HCT116 (cell line): ENCODE results near the gene HOXA7. TPM values are rescaled to one million over a fixed set of nuclear protein-coding genes. Genes with fewer than 3 reads are reported as not detected.

Experiments used
- ATAC-seq: fragments of 200-7000 bp; cut with Tn5 transposase; 2 replicates; pipeline ENCODE4 v1.9.1; 2020; ENCODE audit warnings: mild to moderate bottlenecking, moderate library complexity
- BruUV-seq: library from RNA; stranded (reverse); fragments of 400-500 nt; replicated peaks from 2 replicates; lab custom pipeline; 2021; lab: Mats Ljungman, UMichigan
- CTCF ChIA-PET: fragments of 300-600 bp; sonication (Branson Sonifier 250); formaldehyde crosslinking; loops from one replicate; lab custom pipeline; 2021; ENCODE audit warnings: antibody characterized with exemption; lab: Charles Lee
- POLR2A ChIA-PET: fragments of 300-600, 350-600 bp; sonication (Branson Sonifier 250); formaldehyde crosslinking; loops from one replicate; lab custom pipeline; 2021; ENCODE audit warnings: antibody characterized with exemption; lab: Charles Lee
- RAD21 ChIA-PET, 2 experiments: fragments of 300-600 bp; sonication (Branson Sonifier 250); formaldehyde crosslinking; loops; one replicate each; lab custom pipeline; 2023; ENCODE audit warnings: low total read pairs in 2 of 2; ENCODE audit not compliant: uncharacterized antibody in 2 of 2, unreplicated experiment in 2 of 2, low non-redundant PET in 1 of 2; lab: Charles Lee
- DNase-seq: peaks from one replicate; pipeline ENCODE4 v3.0.0-alpha.2; 2010; ENCODE audit warnings: low read depth, low spot score
- H2AFZ ChIP-seq: fragments of 200-600 bp; shearing (Covaris generic), sonication (generic); 2 replicates; pipeline ENCODE4 v1.6.1; 2017; ENCODE audit warnings: low read depth, mixed run types, mixed read lengths, antibody characterized with exemption, low read length; ENCODE audit not compliant: poor library complexity, severe bottlenecking
- H3K27ac ChIP-seq: 2 replicates; pipeline ENCODE4 v1.5.1; 2012; ENCODE audit warnings: low read depth, low read length
- H3K27me3 ChIP-seq: fragments of 200-600 bp; sonication (generic); 2 replicates; pipeline ENCODE4 v1.6.1; 2016; ENCODE audit warnings: mixed run types, low read length, mixed read lengths; ENCODE audit not compliant: insufficient read depth
- H3K36me3 ChIP-seq, 2 experiments: fragments of 200-500 bp in 1 of 2; fragments of 200-600 bp in 1 of 2; sonication (Bioruptor generic) in 1 of 2; sonication (generic) in 1 of 2; 2 replicates each; pipeline versions ENCODE4 v1.5.1 to v1.6.1; 2014 to 2016; ENCODE audit warnings: low read length in 2 of 2, inconsistent platforms in 1 of 2, mixed read lengths in 1 of 2, mixed run types in 1 of 2; ENCODE audit not compliant: insufficient read depth in 2 of 2, control insufficient read depth in 1 of 2
- H3K4me1 ChIP-seq, 2 experiments: fragments of 200-600 bp in 1 of 2; sonication (generic) in 1 of 2; 2 replicates each; pipeline versions ENCODE4 v1.5.1 to v1.6.1; 2012 to 2017; ENCODE audit warnings: low read length in 2 of 2, inconsistent platforms in 1 of 2, mild to moderate bottlenecking in 1 of 2, mixed read lengths in 1 of 2, mixed run types in 1 of 2, moderate library complexity in 1 of 2; ENCODE audit not compliant: insufficient read depth in 2 of 2, control insufficient read depth in 1 of 2
- H3K4me2 ChIP-seq: fragments of 200-600 bp; sonication (generic); 2 replicates; pipeline ENCODE4 v1.6.1; 2017; ENCODE audit warnings: mixed run types, low read length, mixed read lengths
- H3K4me3 ChIP-seq, 2 experiments: fragments of 200-600 bp in 1 of 2; sonication (generic) in 1 of 2; replicated peaks in 1 of 2; 2 replicates each; pipeline ENCODE4 v1.5.1; 2011 to 2016; ENCODE audit warnings: low read length in 2 of 2, control low read depth in 1 of 2, low read depth in 1 of 2, mild to moderate bottlenecking in 1 of 2, mixed read lengths in 1 of 2, mixed run types in 1 of 2
- H3K79me2 ChIP-seq: fragments of 200-600 bp; sonication (generic); 2 replicates; pipeline ENCODE4 v1.6.1; 2017; ENCODE audit warnings: mild to moderate bottlenecking, mixed run types, low read length, moderate library complexity, mixed read lengths; ENCODE audit not compliant: insufficient read depth
- H3K9ac ChIP-seq: fragments of 200-600 bp; sonication (generic); 2 replicates; pipeline ENCODE4 v1.6.1; 2016; ENCODE audit warnings: low read length, mixed read lengths
- H3K9me2 ChIP-seq: fragments of 200-600 bp; sonication (generic), shearing (Covaris generic); 2 replicates; pipeline ENCODE4 v1.6.1; 2017; ENCODE audit warnings: mixed run types, mild to moderate bottlenecking, moderate library complexity; ENCODE audit not compliant: insufficient read depth
- H3K9me3 ChIP-seq, 2 experiments: fragments of 200-500 bp in 1 of 2; fragments of 200-600 bp in 1 of 2; sonication (Bioruptor generic) in 1 of 2; sonication (generic) in 1 of 2; 2 replicates each; pipeline ENCODE4 v1.6.1; 2014 to 2017; ENCODE audit warnings: low read length in 2 of 2, mixed read lengths in 2 of 2, inconsistent platforms in 1 of 2, low read depth in 1 of 2, mild to moderate bottlenecking in 1 of 2, mixed run types in 1 of 2, moderate library complexity in 1 of 2; ENCODE audit not compliant: control insufficient read depth in 1 of 2, insufficient read depth in 1 of 2
- H4K20me1 ChIP-seq: fragments of 200-600 bp; sonication (generic), shearing (Covaris generic); 2 replicates; pipeline ENCODE4 v1.6.1; 2017; ENCODE audit warnings: mixed run types, mild to moderate bottlenecking, moderate library complexity; ENCODE audit not compliant: insufficient read depth
- ATF3 ChIP-seq: IDR thresholded peaks from 2 replicates; pipeline ENCODE4 v1.6.1; 2012
- CEBPB ChIP-seq: IDR thresholded peaks from 2 replicates; pipeline ENCODE4 v1.6.1; 2012; ENCODE audit warnings: low read depth
- CTCF ChIP-seq, 3 experiments: fragments of 200-600 bp in 1 of 3; sonication (generic) in 1 of 3; IDR thresholded peaks in 2 of 3; conservative IDR thresholded peaks in 1 of 3; 2 replicates each; pipeline ENCODE4 v1.5.1; 2012 to 2017; ENCODE audit warnings: low read depth in 2 of 3, low read length in 2 of 3, antibody characterized with exemption in 1 of 3, borderline replicate concordance in 1 of 3, control low read depth in 1 of 3, mild to moderate bottlenecking in 1 of 3, mixed read lengths in 1 of 3, mixed run types in 1 of 3, moderate library complexity in 1 of 3; ENCODE audit not compliant: insufficient read depth in 1 of 3
- EGR1 ChIP-seq: IDR thresholded peaks from 2 replicates; pipeline ENCODE4 v1.6.1; 2012; ENCODE audit warnings: low read depth
- EZH2 ChIP-seq: fragments of 200-600 bp; sonication (generic); IDR thresholded peaks from 2 replicates; pipeline ENCODE4 v1.6.1; 2017; ENCODE audit warnings: antibody characterized with exemption, mixed run types
- EZH2phosphoT487 ChIP-seq: fragments of 200-600 bp; IDR thresholded peaks from 2 replicates; pipeline ENCODE4 v1.6.1; 2018; ENCODE audit warnings: antibody characterized with exemption, borderline replicate concordance
- FOSL1 ChIP-seq: IDR thresholded peaks from 2 replicates; pipeline ENCODE4 v1.6.1; 2012; ENCODE audit warnings: low read depth
- JUND ChIP-seq: IDR thresholded peaks from 2 replicates; pipeline ENCODE4 v1.6.1; 2012
- MAX ChIP-seq: IDR thresholded peaks from 2 replicates; pipeline ENCODE4 v1.6.1; 2012
- POLR2A ChIP-seq: IDR thresholded peaks from 2 replicates; pipeline ENCODE4 v1.7.0; 2011; ENCODE audit warnings: borderline replicate concordance; ENCODE audit not compliant: insufficient read depth, insufficient read length; ENCODE audit errors: extremely low read depth
- POLR2AphosphoS5 ChIP-seq: IDR thresholded peaks from 2 replicates; pipeline ENCODE4 v1.6.1; 2011; ENCODE audit warnings: mild to moderate bottlenecking, low read depth, low read length, moderate library complexity
- RAD21 ChIP-seq: IDR thresholded peaks from 2 replicates; pipeline ENCODE4 v1.6.1; 2012; ENCODE audit warnings: low read depth, mild to moderate bottlenecking
- SIN3A ChIP-seq: IDR thresholded peaks from 2 replicates; pipeline ENCODE4 v1.6.1; 2012; ENCODE audit warnings: low read depth
- SP1 ChIP-seq: IDR thresholded peaks from 2 replicates; pipeline ENCODE4 v1.6.1; 2012; ENCODE audit warnings: low read depth
- TCF7L2 ChIP-seq: IDR thresholded peaks from 2 replicates; pipeline ENCODE4 v1.7.0; 2011; ENCODE audit warnings: borderline replicate concordance, inconsistent platforms; ENCODE audit not compliant: insufficient read depth, insufficient read length; ENCODE audit errors: extremely low read depth
- YY1 ChIP-seq: IDR thresholded peaks from 2 replicates; pipeline ENCODE4 v1.6.1; 2011; ENCODE audit warnings: low read length, low read depth, moderate library complexity, mild to moderate bottlenecking; ENCODE audit not compliant: insufficient replicate concordance; ENCODE audit errors: extremely low read depth
- ZBTB33 ChIP-seq: IDR thresholded peaks from 2 replicates; pipeline ENCODE4 v1.6.1; 2011; ENCODE audit warnings: mild to moderate bottlenecking, low read length, moderate library complexity; ENCODE audit not compliant: insufficient replicate concordance; ENCODE audit errors: extremely low read depth
- ZFX ChIP-seq: fragments of 450-650 bp; IDR thresholded peaks from 2 replicates; pipeline ENCODE4 v1.6.1; 2017
- ZNF274 ChIP-seq: fragments of 200-500 bp; sonication (Bioruptor generic); IDR thresholded peaks from 2 replicates; pipeline ENCODE4 v1.6.1; 2014; ENCODE audit warnings: mild to moderate bottlenecking, low read depth, low read length, inconsistent platforms
- intact Hi-C: fragments of 100-400 bp; cut with micrococcal nuclease; formaldehyde crosslinking; loops from 2 replicates; pipeline ENCODE4 v1.10.0; 2022
- total RNA-seq: library from RNA; stranded (reverse); gene quantifications from one replicate; pipeline ENCODE4 v1.2.1, GENCODE V29; 2021; ENCODE audit not compliant: unreplicated experiment

The HOXA7 gene
- total RNA-seq, 1 experiment from 2014 or later, result 15.0 TPM

- BruUV-seq, result no TSS peak
- Histone ChIP-seq H2AFZ (peak within 1 kb of the TSS; percentile 77), H3K4me3 (peak within 1 kb of the TSS; percentile 64 to 73), H3K27me3 (no peaks in the 10 kb centered on the region), H3K9me3 (no peaks in the 10 kb centered on the region), H3K79me2 (no peaks in the 10 kb centered on the region), H3K9me2 (no peaks in the 10 kb centered on the region), H3K27ac (peak within 1 kb of the TSS; percentile 49; the same call in 1 of the 2 replicates), H4K20me1 (no peaks in the 10 kb centered on the region), H3K36me3 (no peaks in the 10 kb centered on the region), H3K9ac (peak within 1 kb of the TSS; percentile 71), H3K4me1 (peaks cover 0 to 24% of the 10 kb centered on the region in 2 experiments; a peak in 3 of 4 replicates), H3K4me2 (peak within 1 kb of the TSS; percentile 95)
- intact Hi-C loops, result loop anchor here (5.0 to 10.0 kb wide), 3 partner anchors 545 to 1425 kb away; partner anchors contain the start of gene TAX1BP1
- POLR2A ChIA-PET, result no interaction called here
- CTCF ChIA-PET, result interaction anchor here (1.0 to 2.6 kb wide), 7 partner anchors 9 to 897 kb away, joined by 3 to 11 read pairs (median 5); no protein-coding TSS in a partner anchor
- ATAC-seq (peak; percentile 92), DNase-seq (peak; percentile 48)
- TF ChIP-seq SP1 (no peak), MAX (peak; percentile 64), ZBTB33 (no peak), RAD21 (no peak), CEBPB (no peak), POLR2A (peak; percentile 34), EZH2phosphoT487 (no peak), POLR2AphosphoS5 (peak; percentile 78), ZFX (0 out of 2 replicates have a peak, but pooled peaks have one; percentile 2), ZNF274 (no peak), CTCF (IDR thresholded peaks at IDR 0.05 in 2 of 3, conservative IDR thresholded peaks at IDR 0.05 in 1 of 3; ENCODE audit: borderline replicate concordance in 1 of 3, insufficient read depth in 1 of 3, low read depth in 2 of 3, low read length in 2 of 3) (no peak), SIN3A (no peak), EGR1 (no peak), YY1 (no peak), TCF7L2 (peak; percentile 36), EZH2 (no peak), FOSL1 (no peak), ATF3 (no peak), JUND (no peak)
- RAD21 ChIA-PET, result interaction anchor here in 1 of 2 experiments (1.3 kb wide), 1 partner anchor 721 kb away, joined by 4 read pairs; no protein-coding TSS in a partner anchor
These were observed 43.6 kb upstream of the HOXA7 start, which contains the start of gene HOXA13 for GRCh38 chr7:27199849-27200760. Gene HOXA13, minus strand, starts transcription at chr7:27200091. Its CDS starts 14 bp downstream, at chr7:27200077.
